Frontal cortex (tissue), 4 donors: Measurements from ENCODE around the gene GNB1. TPM values are rescaled to one million over a fixed set of nuclear protein-coding genes. Genes with fewer than 3 reads are reported as not detected.
"Not testable (repeated sequence)": the region's sequence is repeated elsewhere in the genome, so short reads cannot be mapped to it uniquely, and the experiment has no call there.

ENCODE experiments used
- DNase-seq, 2 donors: peaks; one replicate each; pipeline ENCODE4 v3.0.0; 2012; ENCODE audit warnings: low spot score in 2 of 2
- FAIRE-seq: peaks from 2 replicates; lab custom pipeline; 2012; peaks lifted over from hg19 to GRCh38; lab: Jason Lieb, UNC
- total RNA-seq: library from RNA; depleted of rRNA; stranded (reverse); fragments of >200 nt; gene quantifications from one replicate; pipeline ENCODE4 v1.2.3, GENCODE V29; 2014
- donor health status: control.
- donor health status: control.
- donor health status: control.

GNB1 gene
- total RNA-seq: 154 TPM

DNA sequence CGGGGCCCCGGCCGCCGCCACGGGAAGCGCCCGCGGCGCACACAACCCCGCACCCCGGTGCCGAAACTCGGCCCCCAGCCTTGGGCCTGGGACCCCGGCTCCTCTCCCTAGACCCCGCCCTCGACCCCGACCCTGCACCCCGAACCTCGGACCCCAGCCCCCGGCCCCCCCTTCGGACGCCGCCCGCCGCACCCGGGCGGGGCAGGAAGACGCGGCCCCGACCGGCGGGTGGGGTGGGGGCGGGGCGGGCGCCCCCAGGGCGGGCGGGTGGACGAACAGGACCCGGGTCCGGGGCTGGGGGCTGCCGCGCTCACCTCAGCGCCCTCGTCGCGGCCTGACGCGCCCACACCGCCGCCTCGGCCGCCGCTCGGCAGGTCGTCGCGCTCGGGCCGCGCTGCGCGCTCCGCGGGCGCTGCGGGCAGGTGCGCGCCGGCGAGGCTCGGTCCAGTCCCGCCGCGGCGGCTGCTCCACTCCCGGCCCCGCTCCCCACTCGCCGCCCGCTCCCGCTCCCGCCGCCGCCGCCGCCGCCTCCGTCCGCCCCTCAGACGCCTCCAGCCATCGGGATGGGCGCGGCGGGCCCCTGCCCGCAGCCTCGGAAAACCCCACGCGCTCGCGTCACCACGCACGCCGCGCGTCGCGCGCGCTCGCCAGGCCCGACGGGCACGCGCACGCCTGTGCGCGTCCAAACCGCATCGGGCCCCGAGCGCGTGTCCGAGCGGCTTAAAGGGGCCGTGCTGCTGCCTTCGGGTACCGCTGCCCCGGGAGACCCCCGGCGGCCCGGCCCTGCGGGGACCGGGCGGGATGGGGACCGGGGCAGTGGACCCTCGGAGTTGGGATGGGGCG is at the start of gene GNB1:
Gene GNB1 (minus strand): TSS at position 582 of the 843 bp plus-strand sequence. CDS start 65,634 bp downstream, outside the sequence.
- DNase-seq: peak; percentile 98 to 99
- no peak for FAIRE-seq

DNA sequence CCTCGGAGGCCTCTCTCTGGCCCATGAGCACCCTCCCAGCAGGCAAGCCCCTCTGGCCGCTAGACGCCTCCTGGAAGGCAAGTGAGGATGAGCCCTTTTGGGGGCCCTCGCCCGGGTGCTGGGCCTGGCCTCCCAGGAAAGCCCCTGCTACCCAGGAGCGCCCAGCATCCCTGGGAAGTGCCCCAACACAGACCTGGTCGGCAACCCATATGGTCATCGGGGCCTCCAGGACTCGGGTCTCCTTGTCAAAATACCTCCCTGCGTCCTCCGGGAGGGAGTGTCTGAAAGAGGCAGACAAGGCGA is 49.2 kb upstream of the GNB1 start:
- no peak for DNase-seq
- no peak for FAIRE-seq

DNA sequence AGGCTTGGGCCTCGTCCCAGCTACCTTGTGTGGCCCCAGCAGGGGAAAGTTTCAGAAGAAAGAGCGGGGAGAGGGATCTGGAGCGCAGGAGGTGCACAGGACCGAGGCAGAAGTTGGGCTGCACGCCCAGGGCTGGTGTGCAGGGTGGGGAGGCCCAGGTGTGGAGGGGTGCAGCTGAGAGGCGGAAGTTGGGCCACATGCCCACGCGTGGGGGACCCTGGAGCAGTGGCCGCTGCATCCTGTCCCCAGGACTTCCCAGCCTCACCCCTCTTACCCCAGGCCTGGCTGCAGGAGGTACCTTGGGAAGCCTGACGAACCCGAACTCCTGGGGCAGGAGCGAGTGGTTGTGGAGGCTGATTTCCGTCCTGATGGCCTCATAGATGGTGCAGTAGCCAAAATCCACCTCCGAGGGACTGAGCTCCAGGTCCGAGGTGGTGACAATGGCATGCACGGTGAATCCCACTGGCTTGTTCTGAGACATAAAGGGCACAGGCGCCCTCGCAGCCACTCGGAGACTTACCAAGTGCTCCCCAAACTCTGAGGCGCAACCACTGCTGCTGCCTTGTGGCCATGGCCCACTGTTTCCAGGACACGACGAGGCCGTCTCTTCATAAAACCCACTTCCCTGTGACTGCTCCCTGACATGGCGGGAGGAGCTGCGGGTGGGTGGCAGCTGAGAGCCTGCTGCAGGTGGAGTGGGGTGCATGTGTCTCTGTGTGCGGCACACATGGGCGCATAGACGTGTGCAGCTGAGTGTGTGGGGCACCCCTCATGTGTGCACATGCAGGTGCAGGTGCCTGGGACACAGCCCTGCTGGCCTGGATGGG is 48.6 kb upstream of the GNB1 start:
- no peak for FAIRE-seq
- DNase-seq: no peak

DNA sequence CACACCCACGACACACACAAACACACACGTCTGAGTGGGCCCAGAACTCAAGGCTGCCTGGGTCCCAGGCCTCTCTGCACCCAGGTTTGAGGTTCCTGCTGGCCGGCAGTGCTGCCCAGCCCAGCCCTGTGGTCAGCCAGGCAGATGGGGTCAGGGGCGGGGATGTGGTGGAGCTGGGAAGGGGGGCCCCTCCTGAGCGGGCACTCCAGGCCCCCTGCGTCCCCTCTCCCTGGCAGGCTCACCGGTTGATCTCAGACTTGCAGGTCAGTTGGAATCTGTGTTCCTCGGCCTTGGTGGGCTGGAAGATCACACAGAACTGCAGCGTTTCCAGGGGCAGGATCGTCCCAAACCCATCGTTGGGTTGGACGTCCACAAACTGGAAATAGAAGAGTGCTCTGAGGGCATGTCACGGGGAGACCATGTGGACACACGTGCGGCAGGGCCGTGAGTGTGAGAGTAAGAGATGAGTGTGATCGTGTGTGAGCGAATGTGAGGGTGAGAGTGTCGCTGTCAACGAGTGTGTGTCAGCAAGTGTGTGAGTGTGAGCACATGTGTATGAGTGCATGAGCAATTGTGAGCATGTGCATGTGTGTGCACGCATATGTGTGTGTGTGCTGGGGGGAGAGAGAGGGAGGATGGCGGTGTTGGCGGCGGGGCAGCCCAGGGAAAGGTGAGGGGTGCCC is 47.9 kb upstream of the GNB1 start:
- DNase-seq (no peak), FAIRE-seq (no peak)

DNA sequence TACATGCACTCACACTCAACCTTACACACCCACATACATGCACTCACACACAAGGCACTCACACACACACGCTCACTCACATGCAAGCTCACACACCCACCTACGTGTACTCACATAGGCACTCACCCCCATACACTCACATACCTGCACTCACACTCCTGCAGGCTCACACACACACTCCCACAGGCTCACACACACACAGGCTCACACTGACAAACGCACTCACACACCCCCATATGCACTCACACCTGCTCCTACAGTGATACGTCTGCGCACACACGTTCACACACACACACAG is 47.3 kb upstream of the GNB1 start:
- no peak for FAIRE-seq
- no peak for DNase-seq

DNA sequence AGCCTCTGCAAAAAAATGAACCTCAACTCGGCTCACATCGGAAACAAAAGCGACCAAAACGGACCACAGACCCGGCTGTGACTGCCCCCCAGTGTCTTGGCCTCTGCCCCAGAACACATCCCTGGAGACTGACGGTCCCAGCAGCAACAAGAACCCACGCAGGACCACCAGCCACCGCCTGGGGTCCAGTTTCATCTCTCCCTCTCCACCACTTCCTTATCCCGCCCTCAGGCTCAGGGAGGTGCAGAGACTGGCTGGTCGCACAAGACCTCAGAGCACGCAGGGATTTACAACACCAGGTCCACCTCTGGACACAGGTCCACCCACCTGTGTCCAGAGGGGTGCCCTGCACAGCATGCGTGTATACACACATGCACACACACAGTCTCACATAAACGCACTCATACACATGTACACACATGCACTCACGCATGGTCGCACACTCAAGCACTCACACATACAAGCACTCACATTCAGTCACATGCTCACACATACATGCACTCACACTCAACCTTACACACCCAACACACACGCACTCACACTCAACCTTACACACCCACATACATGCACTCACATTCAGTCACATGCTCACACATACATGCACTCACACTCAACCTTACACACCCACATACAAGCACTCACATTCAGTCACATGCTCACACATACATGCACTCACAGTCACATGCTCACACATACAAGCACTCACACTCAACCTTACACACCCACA is 46.8 kb upstream of the GNB1 start:
- no peak for FAIRE-seq

DNA sequence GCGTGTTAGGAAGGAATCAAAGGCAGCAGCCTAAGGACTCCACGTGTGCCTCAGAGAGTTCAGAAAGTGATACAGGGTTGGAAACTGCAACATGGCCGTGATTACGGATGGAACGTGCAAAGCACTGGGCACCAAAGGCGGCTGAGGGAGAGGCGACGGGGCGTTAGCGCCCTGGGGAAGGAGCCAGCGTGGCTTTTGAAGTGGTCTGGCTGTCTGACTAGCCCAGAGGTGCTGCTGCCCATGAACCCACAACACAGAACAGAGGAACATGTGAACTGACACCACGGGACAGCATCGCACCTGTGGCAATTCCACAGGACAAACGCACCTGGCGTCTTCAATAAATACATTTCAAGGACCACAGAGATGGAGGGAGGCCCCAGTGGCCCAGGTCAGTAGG is 46.2 kb upstream of the GNB1 start:
- FAIRE-seq (no peak), DNase-seq (no peak)

More for the DNA sequence above, 46.8 kb upstream of the GNB1 start:
- no peak for DNase-seq

DNA sequence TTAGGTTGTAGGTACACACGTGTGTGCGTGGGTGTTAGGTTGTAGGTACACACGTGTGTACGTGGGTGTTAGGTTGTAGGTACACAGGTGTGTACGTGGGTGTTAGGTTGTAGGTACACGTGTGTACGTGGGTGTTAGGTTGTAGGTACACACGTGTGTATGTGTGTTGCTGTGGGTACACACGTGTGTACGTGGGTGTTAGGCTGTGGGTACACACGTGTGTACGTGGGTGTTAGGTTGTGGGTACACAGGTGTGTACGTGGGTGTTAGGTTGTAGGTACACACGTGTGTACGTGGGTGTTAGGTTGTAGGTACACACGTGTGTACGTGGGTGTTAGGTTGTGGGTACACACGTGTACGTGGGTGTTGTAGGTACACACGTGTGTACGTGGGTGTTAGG is 44.0 kb upstream of the GNB1 start:
- not testable (repeated sequence) for DNase-seq, FAIRE-seq

DNA sequence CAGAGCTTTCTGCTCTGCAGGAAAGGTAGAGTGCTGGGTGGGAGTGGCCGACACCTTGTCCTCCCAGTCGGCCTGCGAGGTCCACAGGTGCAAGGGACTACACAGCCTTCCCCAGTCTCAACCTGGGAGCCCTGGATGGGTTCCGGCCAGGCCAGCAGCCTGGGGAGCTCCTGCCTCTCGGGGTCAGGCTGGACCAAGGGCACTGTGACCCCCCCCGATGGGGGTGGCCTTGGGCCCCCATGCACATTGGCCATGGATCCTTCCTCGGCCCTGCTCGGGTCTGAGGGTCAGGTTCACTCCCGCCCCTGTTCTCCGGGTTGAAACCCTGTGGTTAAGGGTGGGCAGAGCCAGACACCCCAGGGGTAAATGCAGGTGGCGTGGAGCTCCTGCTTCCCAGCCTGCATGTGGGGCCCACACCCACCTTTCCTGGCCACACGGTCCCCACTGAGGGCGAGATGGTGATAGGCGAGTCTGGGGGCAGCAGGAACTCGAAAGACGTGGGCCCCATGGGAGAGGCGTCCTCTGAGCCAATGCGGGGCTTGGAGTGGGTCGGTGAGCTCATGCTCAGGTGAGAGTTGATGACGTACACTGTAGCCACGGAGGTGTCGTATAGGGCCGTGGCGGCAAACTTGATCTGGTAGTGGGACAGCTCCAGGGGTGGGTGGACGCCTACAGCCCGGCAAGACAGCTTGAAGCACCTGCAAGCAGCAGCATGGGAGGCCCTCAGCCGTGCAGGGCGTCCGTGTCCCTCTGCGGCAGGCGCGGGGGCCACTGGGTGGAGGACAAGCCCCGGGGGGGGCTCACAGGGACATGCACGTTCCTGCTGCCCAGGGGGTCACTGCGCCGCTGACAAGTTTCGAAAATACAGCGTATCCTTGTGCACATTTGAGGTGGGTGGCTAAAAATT is 39.0 kb upstream of the GNB1 start:
- FAIRE-seq: no peak
- DNase-seq: no peak

DNA sequence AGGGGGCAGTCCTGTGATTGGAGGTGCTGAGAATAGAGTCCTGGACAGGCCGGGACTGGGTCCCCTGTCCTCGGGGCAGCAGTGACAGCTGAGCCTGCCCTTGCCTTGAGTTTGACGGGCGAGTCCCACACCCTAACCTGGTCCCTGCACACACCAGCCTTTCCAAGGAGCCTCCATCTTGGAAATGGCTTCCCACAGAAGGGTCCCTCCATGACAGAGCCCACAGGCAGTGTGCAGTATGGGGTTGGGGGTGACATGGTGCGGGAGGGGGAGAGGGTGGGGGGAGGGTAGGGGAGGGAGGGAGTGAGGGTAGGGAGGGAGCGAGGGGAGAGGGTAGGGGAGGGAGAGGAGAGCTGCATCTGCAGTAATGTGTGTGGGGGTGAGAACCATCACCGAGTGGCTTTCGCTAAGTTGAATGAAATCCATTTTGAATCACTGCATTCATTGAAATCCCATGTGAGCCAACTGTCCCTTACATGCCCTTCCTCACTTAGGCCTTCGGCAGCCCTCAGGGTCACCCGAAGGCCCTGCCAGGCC is 38.3 kb upstream of the GNB1 start:
- no peak for DNase-seq
- no peak for FAIRE-seq

DNA sequence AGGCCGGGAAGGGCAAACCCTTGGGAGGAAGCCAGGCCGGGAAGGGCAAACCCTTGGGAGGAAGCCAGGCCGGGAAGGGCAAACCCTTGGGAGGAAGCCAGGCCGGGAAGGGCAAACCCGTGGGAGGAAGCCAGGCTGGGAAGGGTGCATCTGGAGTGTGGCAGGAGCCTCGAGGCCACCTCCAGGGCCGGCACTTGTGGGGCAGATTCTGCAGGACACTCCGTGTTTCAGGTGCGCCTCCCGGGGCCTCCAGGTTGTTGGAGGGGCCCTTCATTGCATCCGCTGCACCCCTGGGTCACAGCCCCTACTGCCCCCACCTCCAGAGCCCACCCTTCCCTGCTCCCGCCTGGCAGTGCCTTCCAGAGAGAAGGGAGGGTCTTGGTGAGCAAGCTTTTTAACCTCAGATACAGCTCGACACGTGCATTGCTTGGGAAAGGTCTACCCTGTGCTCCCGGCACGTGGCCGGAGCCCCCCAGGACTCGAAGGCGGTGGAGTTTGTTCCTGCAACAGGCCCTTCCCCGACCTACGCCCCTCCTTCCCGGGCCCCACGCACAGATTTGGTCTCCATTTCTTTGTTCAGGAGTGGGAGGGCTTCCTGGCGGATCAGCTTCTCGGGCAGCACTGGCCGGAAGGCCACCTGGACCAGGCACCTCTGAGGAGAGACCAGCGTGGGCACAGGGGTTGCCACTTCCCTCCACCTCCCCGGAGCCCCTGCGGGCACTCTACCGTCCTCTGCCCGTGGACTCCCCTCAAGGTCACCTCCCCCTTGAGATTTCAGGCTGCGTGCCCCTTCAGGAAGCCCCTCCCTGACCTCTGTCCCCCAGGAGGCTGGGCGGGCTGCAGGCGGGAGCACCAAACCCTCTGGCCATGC is 37.6 kb upstream of the GNB1 start:
- DNase-seq (no peak), FAIRE-seq (no peak)

DNA sequence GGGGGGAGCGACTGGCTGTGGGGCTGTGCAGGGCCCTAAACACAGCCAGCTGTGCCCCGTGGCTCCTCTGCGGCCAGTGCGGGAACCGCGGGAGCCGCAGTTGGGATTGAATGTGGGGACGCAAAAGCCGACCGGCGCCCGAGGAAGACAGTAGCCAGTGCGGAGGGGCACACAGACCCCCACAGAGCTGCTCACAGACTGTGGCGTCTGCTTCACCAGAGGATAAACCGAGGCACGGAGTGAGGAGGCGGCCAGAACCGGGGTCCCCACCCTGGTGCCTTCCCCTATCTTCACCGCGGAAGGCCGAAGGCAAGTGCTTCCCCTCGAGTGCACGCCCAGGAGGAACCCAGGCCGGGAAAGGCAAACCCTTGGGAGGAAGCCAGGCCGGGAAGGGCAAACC is 36.9 kb upstream of the GNB1 start:
- DNase-seq: no peak

DNA sequence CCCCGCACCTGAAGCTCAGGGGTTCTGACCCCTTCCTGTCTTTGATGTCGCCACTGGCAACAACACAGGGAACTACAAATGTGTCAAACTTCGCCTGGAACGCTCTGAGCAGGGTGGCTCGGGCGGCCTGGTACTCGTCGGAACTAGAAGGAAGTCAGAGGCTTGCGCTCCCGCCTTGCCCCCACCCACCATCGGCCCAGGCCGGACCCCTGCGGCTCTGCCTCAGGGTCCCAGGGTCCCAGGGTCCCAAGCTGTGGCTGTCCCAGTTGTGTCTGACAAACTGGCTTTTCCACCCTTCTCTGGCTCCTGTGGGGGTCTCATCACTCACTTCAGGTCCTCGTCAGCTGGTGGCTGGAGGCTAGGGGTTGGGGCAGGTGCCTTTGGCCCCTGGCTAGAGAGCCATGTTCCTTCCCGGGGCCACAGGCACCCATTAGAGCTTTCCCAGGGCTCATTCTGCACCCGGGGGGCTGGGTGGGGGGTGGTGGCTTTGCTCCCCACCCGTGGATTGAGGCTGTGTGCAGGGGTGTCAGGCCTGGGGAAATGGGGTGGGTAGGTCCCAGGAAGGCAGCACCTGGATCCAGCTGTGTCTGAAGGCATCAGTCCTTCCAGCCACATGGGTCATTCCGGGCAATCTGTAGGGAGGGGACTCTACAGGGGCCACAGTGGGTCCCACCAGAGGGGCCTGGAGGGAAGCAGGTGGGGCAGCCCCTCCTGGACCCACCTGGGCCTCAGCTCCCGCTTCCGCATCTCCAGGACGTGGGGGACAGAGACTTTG is 36.2 kb upstream of the GNB1 start:
- DNase-seq (no peak), FAIRE-seq (no peak)

More for the DNA sequence above, 36.9 kb upstream of the GNB1 start:
- FAIRE-seq: no peak

DNA sequence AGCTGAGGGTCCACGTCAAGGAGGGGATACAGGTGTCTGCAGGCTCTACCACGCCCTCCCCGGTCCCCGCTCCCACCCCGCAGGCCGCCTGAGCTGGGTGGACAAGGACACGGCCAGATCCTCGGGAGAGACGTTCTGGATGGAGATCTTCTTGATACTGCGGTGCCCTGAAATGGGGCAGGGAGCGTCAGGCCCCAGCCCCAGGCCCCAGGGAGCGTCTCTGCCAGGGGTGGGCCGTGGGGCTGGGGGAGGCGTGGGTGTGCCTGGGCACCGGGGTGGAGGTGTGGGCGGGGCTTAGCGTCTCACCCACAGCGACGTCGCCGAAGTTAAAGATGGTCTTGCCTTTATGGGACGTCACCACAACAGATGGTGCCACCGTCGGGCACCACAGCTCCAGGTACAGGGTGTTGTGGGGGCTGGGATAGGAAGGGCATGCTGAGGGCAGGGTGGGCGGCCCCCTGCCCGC is 35.5 kb upstream of the GNB1 start:
- DNase-seq: no peak

DNA sequence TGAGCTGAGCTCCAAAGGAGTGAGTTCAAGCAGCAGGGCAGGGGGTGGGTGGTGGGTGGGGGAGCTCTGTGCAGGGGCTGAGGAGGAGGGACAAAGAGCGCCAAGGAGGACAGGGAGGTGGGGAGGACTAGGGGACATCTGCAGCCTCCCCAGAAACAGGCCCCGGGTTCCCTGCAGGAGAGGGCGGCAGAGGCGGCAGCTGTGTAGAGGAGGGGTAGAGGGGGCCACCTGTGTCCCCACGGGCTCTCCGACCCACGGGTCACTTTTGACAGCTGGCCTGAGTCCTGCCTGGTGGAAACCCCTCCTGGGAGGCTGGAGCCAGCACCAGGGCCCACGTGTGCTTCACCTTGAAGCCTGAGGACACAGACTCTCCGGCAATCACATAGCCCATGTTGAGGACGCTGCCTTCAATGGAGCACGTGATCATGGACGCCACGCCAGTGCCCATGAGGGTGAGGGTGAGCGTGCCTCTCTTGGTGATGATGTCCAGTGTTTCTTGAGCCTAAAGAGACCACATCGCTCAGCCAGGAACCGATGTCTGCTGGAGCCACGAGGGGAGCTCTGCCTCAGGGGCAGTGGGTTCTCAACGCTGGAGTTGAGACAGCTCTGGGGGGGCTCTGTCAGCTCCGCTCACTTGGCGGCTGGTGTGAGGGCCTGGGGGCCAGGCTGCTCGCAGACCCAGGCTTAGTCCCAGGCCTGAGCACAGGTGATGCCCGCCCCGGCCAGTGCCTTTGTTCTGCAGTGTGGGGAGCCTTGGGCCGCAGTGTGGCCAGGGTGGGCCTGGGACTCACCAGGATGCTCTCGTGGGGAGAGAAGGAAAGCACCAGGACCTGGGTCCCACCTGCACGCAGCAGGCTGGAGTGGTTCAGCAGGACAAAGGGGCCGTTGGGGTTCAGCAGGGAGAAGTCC is 34.8 kb upstream of the GNB1 start:
- DNase-seq: no peak
- FAIRE-seq: no peak

More for the DNA sequence above, 35.5 kb upstream of the GNB1 start:
- FAIRE-seq: no peak

DNA sequence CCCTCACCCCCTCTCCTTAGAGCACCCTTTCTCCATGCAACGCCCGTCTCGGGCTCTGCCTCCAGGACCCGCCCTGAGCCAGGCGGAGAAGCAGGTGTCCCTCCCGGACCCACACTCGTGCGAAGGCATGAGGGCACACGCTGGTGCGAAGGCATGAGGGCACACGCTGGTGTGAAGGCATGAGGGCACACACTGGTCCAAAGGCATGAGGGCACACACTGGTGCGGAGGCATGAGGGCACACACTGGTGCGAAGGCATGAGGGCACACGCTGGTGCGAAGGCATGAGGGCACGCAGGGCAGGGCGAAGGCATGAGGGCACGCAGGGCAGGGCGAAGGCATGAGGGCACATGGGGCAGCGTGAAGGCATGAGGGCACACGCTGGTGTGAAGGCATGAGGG is 34.0 kb upstream of the GNB1 start:
- no peak for DNase-seq
- FAIRE-seq: no peak
